ENCODE data around the gene BPIFB2.
"Not testable (repeated sequence)": the region's sequence is repeated elsewhere in the genome, so short reads cannot be mapped to it uniquely, and the experiment has no call there.

The BPIFB2 gene

GRCh38 chr20:33007376-33008335 lies at the start of gene BPIFB2:
Gene BPIFB2, plus strand, starts transcription at chr20:33007704. Its CDS starts 871 bp downstream, at chr20:33008575.
- in situ Hi-C loops (cut with HindIII; ENCODE audit: low sequenced_read_pairs), result no loop called here

- in situ Hi-C loops (cut with HindIII; ENCODE audit: low sequenced_read_pairs), result no loop called here
Measured at GRCh38 chr20:32958574-32958973, 48.9 kb upstream of the BPIFB2 start.

GRCh38 chr20:32959351-32960221 lies 47.9 kb upstream of the BPIFB2 start:
- in situ Hi-C loops (cut with HindIII; ENCODE audit: low sequenced_read_pairs), result no loop called here

GRCh38 chr20:32960222-32960518 lies 47.3 kb upstream of the BPIFB2 start:
- in situ Hi-C loops (cut with HindIII; ENCODE audit: low sequenced_read_pairs), result no loop called here

GRCh38 chr20:32960849-32961731 lies 46.4 kb upstream of the BPIFB2 start:
- in situ Hi-C loops (cut with HindIII; ENCODE audit: low sequenced_read_pairs), result no loop called here

- in situ Hi-C loops (cut with HindIII; ENCODE audit: low sequenced_read_pairs), result no loop called here
Measured at GRCh38 chr20:32962053-32962452, 45.5 kb upstream of the BPIFB2 start.

GRCh38 chr20:32962646-32963045 lies 44.9 kb upstream of the BPIFB2 start:
- in situ Hi-C loops (cut with HindIII; ENCODE audit: low sequenced_read_pairs), result not testable (repeated sequence)

- in situ Hi-C loops (cut with HindIII; ENCODE audit: low sequenced_read_pairs), result no loop called here
Measured at GRCh38 chr20:32963176-32963575, 44.3 kb upstream of the BPIFB2 start.

- in situ Hi-C loops (cut with HindIII; ENCODE audit: low sequenced_read_pairs), result no loop called here
Measured at GRCh38 chr20:32964575-32964974, 42.9 kb upstream of the BPIFB2 start.

- in situ Hi-C loops (cut with HindIII; ENCODE audit: low sequenced_read_pairs), result no loop called here
Measured at GRCh38 chr20:32965115-32965514, 42.4 kb upstream of the BPIFB2 start.

GRCh38 chr20:32965581-32966373 lies 41.7 kb upstream of the BPIFB2 start:
- in situ Hi-C loops (cut with HindIII; ENCODE audit: low sequenced_read_pairs), result no loop called here

GRCh38 chr20:32966382-32966781 lies 41.1 kb upstream of the BPIFB2 start:
- in situ Hi-C loops (cut with HindIII; ENCODE audit: low sequenced_read_pairs), result no loop called here

- in situ Hi-C loops (cut with HindIII; ENCODE audit: low sequenced_read_pairs), result no loop called here
Measured at GRCh38 chr20:32966881-32967781, 40.4 kb upstream of the BPIFB2 start.

GRCh38 chr20:32967961-32968457 lies 39.5 kb upstream of the BPIFB2 start:
- in situ Hi-C loops (cut with HindIII; ENCODE audit: low sequenced_read_pairs), result no loop called here

- in situ Hi-C loops (cut with HindIII; ENCODE audit: low sequenced_read_pairs), result no loop called here
Measured at GRCh38 chr20:32968478-32969241, 38.8 kb upstream of the BPIFB2 start.

- in situ Hi-C loops (cut with HindIII; ENCODE audit: low sequenced_read_pairs), result no loop called here
Measured at GRCh38 chr20:32969356-32970114, 38.0 kb upstream of the BPIFB2 start.
